ENCODE results near the gene TAS2R46. TPM values are rescaled to one million over a fixed set of nuclear protein-coding genes. Genes with fewer than 3 reads are reported as not detected.

TAS2R46 gene
- total and polyA plus RNA-seq, 9 of the 15 experiments (the other 6 are each of a cell fraction or from before 2014, with no cell fraction given) = 0.08 to 1.8 (median 0.47) TPM; not detected in 2

DNA sequence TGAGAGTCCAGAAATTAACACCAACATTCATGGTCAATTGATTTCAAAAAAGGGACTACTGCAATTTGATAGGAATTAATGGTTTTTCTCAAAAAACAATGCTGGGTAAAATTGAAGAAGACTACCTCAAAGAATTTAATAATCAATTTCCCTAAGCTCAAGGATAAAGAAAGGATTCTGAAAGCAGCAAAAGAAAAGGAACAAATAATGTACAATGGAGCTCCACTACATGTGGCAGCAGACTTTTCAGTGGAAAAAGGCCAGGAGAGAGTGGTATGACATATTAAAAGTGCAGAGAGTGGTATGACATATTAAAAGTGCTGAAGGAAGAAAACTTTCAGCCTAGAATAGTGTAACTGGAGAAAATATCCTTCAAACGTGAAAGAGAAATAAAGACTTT lies 45.6 kb upstream of the TAS2R46 start:
- FAIRE-seq (no peak), ATAC-seq (no peak), DNase-seq (ENCODE audit: extremely low read depth in 1 of 4, low spot score in 3 of 4) (no peak)
- Histone ChIP-seq H3K4me3 (no peak overlapping the region), H3K4me1 (replicated peaks in 1 of 2; ENCODE audit: control insufficient read depth in 2 of 2, insufficient read depth in 2 of 2, low read length in 2 of 2) (no peaks in the 10 kb centered on the region), H3K27ac (ENCODE audit: extremely low read depth, low read depth, low read length) (no peak overlapping the region), H3K79me2 (ENCODE audit: control insufficient read depth, insufficient read depth, low read length) (peaks cover 38% of the 10 kb centered on the region), H3K9me1 (ENCODE audit: control insufficient read depth, insufficient read depth, low read length) (no peaks in the 10 kb centered on the region), H3K36me3 (ENCODE audit: control insufficient read depth, insufficient read depth, low read length) (no peaks in the 10 kb centered on the region), H3K27me3 (ENCODE audit: control insufficient read depth in 2 of 2, insufficient read depth in 2 of 2, low read length in 2 of 2) (no peaks in the 10 kb centered on the region), H3K9me3 (replicated peaks; ENCODE audit: control insufficient read depth, insufficient read depth, low read depth, low read length) (no peaks in the 10 kb centered on the region), H3K9ac (ENCODE audit: insufficient read depth in 1 of 2, low read depth in 2 of 2, low read length in 2 of 2) (no peak overlapping the region), H4K20me1 (replicated peaks; ENCODE audit: control insufficient read depth, insufficient read depth, low read length) (no peaks in the 10 kb centered on the region), H3K4me2 (ENCODE audit: insufficient read depth, low read length) (no peak overlapping the region), H2AFZ (ENCODE audit: low read depth, low read length) (no peak overlapping the region)
- TF ChIP-seq CHCHD3 (CRISPR knock-in tag; IDR thresholded peaks at IDR 0.05) = no peak
- TF ChIP-seq KAT2B (IDR thresholded peaks at IDR 0.05; ENCODE audit: low read depth, low read length) = no peak
- TF ChIP-seq, protein P1, sequence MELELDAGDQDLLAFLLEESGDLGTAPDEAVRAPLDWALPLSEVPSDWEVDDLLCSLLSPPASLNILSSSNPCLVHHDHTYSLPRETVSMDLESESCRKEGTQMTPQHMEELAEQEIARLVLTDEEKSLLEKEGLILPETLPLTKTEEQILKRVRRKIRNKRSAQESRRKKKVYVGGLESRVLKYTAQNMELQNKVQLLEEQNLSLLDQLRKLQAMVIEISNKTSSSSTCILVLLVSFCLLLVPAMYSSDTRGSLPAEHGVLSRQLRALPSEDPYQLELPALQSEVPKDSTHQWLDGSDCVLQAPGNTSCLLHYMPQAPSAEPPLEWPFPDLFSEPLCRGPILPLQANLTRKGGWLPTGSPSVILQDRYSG (tag; conservative IDR thresholded peaks at IDR 0.05; ENCODE audit: low read depth) = no peak
- TF ChIP-seq, protein P2, sequence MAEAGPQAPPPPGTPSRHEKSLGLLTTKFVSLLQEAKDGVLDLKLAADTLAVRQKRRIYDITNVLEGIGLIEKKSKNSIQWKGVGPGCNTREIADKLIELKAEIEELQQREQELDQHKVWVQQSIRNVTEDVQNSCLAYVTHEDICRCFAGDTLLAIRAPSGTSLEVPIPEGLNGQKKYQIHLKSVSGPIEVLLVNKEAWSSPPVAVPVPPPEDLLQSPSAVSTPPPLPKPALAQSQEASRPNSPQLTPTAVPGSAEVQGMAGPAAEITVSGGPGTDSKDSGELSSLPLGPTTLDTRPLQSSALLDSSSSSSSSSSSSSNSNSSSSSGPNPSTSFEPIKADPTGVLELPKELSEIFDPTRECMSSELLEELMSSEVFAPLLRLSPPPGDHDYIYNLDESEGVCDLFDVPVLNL (CRISPR knock-in tag; IDR thresholded peaks at IDR 0.05; ENCODE audit: low read depth) = no peak
- TF ChIP-seq BRD9 (IDR thresholded peaks at IDR 0.05; ENCODE audit: low read depth, partially characterized antibody) = no peak
- TF ChIP-seq, protein P3, sequence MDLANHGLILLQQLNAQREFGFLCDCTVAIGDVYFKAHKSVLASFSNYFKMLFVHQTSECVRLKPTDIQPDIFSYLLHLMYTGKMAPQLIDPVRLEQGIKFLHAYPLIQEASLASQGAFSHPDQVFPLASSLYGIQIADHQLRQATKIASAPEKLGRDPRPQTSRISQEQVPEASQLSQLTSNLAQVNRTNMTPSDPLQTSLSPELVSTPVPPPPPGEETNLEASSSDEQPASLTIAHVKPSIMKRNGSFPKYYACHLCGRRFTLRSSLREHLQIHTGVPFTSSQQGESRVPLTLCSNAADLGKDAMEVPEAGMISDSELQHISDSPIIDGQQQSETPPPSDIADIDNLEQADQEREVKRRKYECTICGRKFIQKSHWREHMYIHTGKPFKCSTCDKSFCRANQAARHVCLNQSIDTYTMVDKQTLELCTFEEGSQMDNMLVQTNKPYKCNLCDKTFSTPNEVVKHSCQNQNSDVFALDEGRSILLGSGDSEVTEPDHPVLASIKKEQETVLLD (IDR thresholded peaks at IDR 0.05) = no peak
- no peak for TF ChIP-seq WHSC1 (IDR thresholded peaks at IDR 0.05; ENCODE audit: low read length)
- no peak for TF ChIP-seq RCOR1 (IDR thresholded peaks at IDR 0.05; ENCODE audit: borderline replicate concordance in 1 of 2, low read depth in 2 of 2, low read length in 2 of 2)
- TF ChIP-seq, protein P4, sequence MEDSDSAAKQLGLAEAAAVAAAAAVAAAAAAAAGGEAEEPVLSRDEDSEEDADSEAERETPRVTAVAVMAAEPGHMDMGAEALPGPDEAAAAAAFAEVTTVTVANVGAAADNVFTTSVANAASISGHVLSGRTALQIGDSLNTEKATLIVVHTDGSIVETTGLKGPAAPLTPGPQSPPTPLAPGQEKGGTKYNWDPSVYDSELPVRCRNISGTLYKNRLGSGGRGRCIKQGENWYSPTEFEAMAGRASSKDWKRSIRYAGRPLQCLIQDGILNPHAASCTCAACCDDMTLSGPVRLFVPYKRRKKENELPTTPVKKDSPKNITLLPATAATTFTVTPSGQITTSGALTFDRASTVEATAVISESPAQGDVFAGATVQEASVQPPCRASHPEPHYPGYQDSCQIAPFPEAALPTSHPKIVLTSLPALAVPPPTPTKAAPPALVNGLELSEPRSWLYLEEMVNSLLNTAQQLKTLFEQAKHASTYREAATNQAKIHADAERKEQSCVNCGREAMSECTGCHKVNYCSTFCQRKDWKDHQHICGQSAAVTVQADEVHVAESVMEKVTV (CRISPR knock-in tag; IDR thresholded peaks at IDR 0.05) = no peak
- no peak for TF ChIP-seq NCOA2 (IDR thresholded peaks at IDR 0.05; ENCODE audit: partially characterized antibody in 2 of 2)
- TF ChIP-seq, protein P5, sequence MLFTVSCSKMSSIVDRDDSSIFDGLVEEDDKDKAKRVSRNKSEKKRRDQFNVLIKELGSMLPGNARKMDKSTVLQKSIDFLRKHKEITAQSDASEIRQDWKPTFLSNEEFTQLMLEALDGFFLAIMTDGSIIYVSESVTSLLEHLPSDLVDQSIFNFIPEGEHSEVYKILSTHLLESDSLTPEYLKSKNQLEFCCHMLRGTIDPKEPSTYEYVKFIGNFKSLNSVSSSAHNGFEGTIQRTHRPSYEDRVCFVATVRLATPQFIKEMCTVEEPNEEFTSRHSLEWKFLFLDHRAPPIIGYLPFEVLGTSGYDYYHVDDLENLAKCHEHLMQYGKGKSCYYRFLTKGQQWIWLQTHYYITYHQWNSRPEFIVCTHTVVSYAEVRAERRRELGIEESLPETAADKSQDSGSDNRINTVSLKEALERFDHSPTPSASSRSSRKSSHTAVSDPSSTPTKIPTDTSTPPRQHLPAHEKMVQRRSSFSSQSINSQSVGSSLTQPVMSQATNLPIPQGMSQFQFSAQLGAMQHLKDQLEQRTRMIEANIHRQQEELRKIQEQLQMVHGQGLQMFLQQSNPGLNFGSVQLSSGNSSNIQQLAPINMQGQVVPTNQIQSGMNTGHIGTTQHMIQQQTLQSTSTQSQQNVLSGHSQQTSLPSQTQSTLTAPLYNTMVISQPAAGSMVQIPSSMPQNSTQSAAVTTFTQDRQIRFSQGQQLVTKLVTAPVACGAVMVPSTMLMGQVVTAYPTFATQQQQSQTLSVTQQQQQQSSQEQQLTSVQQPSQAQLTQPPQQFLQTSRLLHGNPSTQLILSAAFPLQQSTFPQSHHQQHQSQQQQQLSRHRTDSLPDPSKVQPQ (CRISPR knock-in tag; IDR thresholded peaks at IDR 0.05; ENCODE audit: borderline replicate concordance) = no peak
- no TSS peak for BruUV-seq (replicated peaks)
- POLR2A ChIA-PET = interaction anchor here (0.8 kb wide), 1 partner anchor 63 kb away, joined by 3 read pairs; the partner anchor contains the start of gene SMIM10L1
- 36% methylated on average over 1 of the region's 1 CpG for WGBS (ENCODE audit: insufficient coverage, low coverage, missing lambda C conversion rate)
- intact Hi-C loops (cut with micrococcal nuclease) = no loop called here
- CTCF ChIA-PET (ENCODE audit: low intra/inter-chr PET ratio) = no interaction called here
- in situ Hi-C loops (cut with MboI) = no loop called here

All from K562 (cell line).